SH-SY5Y (cell line): ENCODE measurements around the gene SSBP2.

ENCODE experiments used
- GATA2 ChIP-seq: IDR thresholded peaks from 2 replicates; pipeline ENCODE4 v1.6.1; 2011; ENCODE audit warnings: mild to moderate bottlenecking, low read depth, low read length
- GATA3 ChIP-seq: IDR thresholded peaks from 2 replicates; pipeline ENCODE4 v1.6.1; 2011; ENCODE audit warnings: low read depth, mild to moderate bottlenecking, low read length, moderate library complexity

DNA sequence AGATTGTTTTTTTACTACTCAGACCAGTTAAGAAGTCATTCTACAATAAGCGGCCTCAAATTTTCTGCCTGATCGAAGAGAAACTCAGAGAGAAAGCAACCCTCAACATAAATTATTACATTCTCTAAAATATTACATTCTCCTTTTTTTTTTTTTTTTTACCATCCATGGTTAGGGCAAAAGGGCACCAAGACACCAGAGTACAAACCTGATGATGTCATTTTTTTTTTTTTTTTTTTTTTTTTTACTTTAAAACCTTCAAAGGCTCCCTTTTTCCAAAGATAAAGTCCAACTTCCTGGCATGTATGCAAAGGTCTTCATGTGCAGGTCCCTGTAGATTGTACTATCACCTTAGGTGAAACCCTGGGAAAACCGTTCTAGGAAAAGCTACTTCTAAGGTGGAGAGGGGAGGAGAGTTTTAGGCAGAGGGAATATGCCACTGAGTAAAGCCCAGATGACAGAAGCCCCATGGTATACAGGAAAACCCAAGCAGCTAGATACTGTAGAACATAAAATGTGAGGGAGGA is 104.4 kb downstream of the SSBP2 start:
- no peak for TF ChIP-seq GATA2
- no peak for TF ChIP-seq GATA3
